ENCODE measurements around the gene WDSUB1. TPM values are rescaled to one million over a fixed set of nuclear protein-coding genes. Genes with fewer than 3 reads are reported as not detected.

WDSUB1 gene, protein sequence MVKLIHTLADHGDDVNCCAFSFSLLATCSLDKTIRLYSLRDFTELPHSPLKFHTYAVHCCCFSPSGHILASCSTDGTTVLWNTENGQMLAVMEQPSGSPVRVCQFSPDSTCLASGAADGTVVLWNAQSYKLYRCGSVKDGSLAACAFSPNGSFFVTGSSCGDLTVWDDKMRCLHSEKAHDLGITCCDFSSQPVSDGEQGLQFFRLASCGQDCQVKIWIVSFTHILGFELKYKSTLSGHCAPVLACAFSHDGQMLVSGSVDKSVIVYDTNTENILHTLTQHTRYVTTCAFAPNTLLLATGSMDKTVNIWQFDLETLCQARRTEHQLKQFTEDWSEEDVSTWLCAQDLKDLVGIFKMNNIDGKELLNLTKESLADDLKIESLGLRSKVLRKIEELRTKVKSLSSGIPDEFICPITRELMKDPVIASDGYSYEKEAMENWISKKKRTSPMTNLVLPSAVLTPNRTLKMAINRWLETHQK
- total RNA-seq (2014; rRNA removed; shearing (Covaris generic)): 5.1 TPM in 2 replicates

GRCh38 chr2:159285929-159286708 lies at the start of gene WDSUB1:
WDSUB1 (minus strand) TSS chr2:159286703; CDS start chr2:159283069, 3,634 bp downstream.
- DNase-seq (ENCODE audit: low spot score): peak; percentile 55

- no peak for DNase-seq (ENCODE audit: low spot score)
Measured at GRCh38 chr2:159326569-159327255, 40.2 kb upstream of the WDSUB1 start.

DNA sequence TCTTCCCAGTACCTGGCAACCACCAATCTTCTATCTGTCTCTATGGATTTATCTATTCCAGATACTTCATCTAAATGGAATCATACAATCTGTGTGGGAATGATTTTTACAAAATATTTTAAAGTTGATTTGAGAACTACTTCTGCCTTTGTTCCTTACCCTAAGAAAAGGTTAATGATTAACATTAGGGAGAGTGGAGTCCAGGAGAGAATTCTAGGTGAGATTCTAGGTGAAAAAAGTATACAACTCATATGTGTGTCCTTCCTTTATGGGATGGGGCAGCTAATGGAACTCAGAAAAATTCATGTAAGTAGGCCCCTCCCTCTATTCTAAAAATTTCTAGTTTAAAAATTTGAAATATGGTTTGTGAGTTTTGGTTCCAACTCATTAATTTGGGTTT lies 35.9 kb upstream of the WDSUB1 start:
- no peak for DNase-seq (ENCODE audit: low spot score)

DNA sequence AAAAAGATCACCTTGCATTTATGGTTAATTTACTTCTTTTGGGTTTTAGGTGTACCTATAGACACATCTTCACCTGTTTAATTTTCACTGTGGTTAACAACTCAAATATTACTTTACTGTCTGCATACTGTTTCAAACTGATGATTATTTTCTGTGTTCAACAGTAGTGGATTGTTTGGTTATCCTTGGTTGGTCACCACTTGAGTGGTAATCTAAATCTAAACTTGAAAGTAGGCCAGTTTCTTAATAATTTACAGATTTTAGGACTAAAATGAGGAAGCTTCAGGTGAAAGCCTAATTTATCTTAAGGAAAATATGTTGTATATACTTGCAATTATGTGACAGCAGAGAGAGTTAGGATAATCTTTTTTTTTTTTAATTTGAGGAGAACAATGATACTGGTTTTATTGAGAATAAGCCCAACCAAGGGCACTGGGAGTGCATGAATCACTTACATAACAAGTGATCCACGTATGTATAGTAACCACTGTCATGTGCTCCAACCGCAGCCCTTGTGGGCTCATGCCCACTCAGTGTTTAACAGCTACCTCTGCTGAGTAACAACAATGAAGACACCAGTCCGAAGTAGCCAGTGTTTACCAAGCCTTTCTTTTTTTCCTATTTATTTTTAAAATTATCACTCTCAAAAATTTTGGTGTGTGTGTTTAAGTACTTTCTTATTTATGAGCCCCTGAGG lies 31.0 kb upstream of the WDSUB1 start:
- DNase-seq (ENCODE audit: low spot score): no peak

DNA sequence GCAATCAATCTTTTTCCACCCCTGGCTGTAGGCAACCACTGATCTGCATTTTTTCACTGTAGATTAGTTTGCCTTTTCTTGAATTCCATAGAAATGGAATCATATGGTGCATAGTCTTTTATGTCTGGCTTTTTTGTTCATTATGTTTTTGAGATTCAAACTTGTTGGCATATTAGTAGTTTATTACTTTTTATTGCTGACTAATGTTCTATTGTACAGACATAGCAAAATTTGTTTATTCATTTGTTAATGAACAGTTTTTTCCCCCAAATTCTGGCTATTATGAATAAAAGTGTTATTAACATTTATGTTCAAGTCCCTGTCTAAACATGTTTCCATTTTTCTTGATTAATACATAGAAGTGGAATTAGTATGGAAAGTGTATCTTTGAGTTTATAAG lies 21.4 kb upstream of the WDSUB1 start:
- no peak for DNase-seq (ENCODE audit: low spot score)

- peak; percentile 38 for DNase-seq (ENCODE audit: low spot score)
Measured at GRCh38 chr2:159300586-159300985, 14.1 kb upstream of the WDSUB1 start.

DNA sequence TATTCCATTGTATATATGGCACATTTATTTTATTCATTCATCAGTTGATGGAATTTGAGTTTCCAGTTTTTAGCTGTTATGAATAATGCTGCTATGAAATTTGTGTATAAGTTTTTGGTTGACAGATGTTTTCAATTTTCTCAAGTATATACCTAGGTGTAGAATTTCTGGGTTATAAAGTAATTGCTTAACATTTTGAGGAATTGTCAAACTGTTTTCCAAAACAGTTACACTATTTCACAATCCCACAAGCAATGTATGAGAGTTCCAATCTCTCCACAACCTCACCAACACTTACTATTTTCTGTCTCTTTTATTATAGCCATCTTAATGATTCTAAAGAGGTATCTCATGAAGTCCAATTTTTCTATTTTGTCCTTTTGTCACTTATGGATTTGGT lies 12.5 kb upstream of the WDSUB1 start:
- no peak for DNase-seq (ENCODE audit: low spot score)

GRCh38 chr2:159297042-159297707 lies 10.7 kb upstream of the WDSUB1 start:
- DNase-seq (ENCODE audit: low spot score): peak; percentile 59

DNA sequence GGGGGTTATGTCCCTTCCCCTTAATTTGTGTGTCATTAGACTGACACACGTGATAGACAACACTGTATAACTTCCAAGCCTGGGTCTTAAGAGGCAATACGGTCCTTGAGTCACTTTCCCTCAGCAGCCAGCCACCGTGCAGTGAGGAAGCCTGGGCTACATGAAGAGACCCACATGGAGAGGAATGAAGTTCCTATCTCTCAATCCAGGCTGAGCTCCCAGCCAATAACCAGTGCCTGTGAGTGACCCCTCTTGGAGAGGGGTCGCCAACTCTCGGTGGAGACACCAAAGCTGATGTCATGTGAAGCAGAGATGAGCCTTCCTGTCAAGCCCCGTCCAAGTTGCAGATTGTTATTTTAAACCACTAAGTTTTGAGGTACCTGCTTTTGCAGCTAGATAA lies 5.7 kb upstream of the WDSUB1 start:
- no peak for DNase-seq (ENCODE audit: low spot score)

DNA sequence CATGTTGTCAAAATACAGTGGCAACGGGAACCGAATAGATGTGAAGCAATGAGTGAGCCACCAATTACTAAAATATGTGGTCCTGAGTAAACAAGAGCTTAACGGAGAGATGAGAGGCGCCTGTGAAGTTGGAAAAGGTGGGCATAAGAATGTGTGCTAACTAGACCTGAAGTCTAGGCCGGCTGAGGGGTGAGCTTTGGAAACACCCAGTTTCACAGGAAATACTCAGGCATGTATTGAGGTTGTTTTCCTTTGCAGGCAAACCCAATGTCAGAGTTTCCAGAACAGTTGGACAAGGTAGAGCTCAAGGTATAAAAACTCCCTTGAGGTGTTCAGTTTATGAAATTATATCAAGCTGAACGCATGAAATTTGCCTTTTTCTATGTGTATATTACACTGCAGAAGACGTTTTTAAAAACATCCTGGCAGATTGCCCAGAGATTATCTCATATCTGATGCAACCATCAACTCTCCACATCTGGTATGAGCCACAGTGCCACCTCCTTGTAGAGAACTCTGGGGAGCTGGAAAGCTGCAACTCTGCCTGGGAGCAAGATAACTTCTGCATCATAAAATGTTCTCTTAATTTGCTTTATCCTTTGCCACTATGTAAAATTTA lies 3.9 kb upstream of the WDSUB1 start:
- peak; percentile 54 for DNase-seq (ENCODE audit: low spot score)

DNA sequence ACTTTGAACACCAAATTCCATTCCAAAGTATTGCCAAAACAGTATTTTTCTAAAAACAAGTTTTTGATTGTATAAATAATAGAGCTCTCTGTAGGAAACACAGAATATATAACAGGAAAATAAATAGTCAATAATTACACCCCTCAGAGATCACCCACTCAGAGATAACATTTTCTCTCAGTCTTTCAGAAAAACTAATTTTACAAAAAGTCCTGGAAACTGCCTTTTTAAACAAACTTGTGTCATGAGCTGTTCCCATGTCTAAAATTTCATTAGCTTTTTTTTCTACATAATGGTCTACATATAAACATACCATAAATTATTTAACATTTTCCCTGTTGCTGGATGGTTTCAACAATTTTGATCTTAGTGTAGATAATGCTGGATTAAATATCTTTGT lies 1.2 kb upstream of the WDSUB1 start:
- DNase-seq (ENCODE audit: low spot score): no peak

DNA sequence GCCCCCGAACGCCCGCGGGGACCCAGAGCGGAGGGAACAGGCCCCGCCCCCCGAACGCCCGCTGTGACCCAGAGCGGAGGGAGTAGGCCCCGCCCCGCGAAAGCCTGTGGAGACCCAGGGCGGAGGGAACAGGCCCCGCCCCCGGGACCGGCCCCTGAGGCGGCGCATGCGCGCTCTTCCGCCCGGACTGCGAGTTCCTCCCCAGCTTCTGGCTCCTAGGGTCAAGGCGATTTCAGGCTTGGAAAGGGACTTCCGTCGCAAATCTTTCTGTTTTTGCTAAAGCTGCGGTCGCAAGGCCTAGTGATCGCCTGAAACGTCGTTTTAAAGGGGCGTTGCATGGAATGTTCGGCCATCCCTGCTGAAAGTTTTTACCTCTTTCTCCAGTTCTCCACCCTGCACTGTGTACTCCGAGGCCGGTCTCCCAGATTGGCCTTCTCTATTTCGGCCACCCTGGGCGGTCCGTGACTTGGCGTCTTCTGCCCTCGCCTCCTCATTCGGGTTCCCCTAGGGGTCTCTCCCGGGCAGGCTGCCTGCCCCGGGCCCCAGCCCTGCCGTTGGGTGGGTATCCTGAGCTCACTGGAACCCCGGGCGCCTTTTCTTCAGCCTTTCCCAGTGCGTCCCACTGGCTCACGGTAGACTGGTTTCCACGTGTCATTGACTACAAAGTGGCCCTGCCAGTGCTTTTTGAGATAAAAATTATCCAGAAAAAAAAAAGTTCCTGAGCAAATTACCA lies 372 bp upstream of the WDSUB1 start:
- peak; percentile 99 for DNase-seq (ENCODE audit: low spot score)

DNA sequence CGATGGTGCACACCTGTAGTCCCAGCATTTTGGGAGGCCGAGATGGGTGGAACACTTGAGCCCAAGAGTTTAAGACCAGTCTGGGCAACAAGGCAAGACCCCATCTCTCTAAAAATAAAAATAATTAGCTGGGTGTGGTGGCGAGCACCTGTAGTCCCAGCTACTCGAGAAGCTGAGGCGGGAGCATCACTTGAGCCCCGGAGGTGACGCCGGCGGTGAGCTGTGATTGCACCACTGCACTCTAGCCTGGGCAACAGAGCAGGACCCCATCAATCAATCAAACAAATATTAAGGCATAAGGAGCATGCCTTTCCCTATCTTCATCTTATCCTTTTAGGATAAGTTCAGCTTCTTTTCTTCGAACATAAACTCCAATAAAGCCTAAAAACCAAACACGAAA lies 1.1 kb downstream of the WDSUB1 start:
- DNase-seq (ENCODE audit: low spot score): no peak

GRCh38 chr2:159283529-159283928 lies 3.0 kb downstream of the WDSUB1 start:
- DNase-seq (ENCODE audit: low spot score): no peak

GRCh38 chr2:159281002-159281401 lies 5.5 kb downstream of the WDSUB1 start:
- no peak for DNase-seq (ENCODE audit: low spot score)

- no peak for DNase-seq (ENCODE audit: low spot score)
Measured at GRCh38 chr2:159279700-159280099, 6.8 kb downstream of the WDSUB1 start.

DNA sequence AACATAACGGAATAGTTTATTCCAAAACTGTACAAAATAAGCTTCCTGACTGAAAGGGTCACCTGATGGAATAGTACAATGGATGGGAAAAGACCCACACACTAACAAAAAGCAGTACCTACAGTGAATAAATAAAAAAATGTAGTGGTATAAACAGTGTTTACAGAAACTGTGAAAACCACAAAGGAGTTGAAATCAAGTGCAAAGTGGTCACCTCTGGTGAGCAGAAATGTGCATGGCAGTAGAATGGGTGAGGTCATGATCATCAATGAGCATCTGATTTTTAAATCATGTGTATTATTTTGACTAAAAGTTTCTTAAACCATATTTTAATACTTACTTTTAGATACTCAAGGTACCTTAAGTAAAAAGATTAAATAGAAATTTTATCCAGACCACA lies 11.4 kb downstream of the WDSUB1 start:
- DNase-seq (ENCODE audit: low spot score): no peak

DNA sequence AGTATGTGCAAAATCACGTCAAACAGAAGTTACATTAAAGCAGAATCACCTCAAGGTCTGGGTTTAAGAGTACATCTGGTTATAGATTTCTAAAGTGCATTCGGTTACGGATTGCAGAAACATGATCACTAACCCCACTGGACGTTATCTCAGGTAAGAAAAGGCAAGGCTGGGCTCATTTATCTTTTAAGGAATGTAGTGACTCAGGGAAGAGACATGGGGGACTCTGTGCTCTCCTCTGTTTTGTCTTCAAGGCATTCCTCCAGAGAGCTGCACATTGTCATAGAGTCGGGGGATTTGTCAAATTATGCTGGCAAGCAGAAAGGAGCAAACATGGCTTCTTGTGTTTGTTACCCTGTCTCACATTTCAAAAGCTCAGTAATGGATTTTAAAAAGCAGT lies 14.3 kb downstream of the WDSUB1 start:
- no peak for DNase-seq (ENCODE audit: low spot score)

DNA sequence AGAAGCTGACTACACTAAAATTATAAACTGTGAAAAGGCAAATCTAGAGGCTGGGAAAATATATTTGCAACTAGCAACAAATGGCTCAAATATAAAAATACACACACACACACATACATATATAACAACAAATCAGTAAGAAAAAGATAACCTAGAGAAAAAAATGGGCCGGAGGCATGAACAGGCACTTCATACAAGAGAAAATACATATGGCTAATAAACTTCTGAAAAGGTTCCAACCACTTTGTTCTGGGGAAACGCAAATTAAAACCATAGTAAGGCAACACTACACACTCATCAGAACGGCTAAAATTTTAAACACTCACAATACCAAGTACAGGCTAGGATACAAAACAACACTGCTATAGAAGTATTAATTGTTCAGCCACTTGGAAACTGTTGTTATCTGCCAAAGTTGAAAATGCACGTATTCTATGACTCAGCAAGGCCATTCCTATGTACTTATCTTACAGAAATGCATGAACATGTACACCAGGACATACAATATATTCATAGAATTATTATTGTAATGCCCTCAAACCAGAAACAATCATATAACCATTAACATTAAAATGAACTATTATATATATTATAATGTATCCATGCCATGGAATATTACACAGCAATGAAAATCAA lies 15.6 kb downstream of the WDSUB1 start:
- no peak for DNase-seq (ENCODE audit: low spot score)
